DOHH2 (cell line): Measurements from ENCODE around the gene KLHDC8A.
A peak's percentile ranks its signal among the peaks of the same experiment; 100 is the strongest.

ENCODE experiments used
- H3F3A ChIP-seq: fragments of 200-600 bp; sonication (generic), shearing (Covaris generic); 2 replicates; pipeline ENCODE4 v1.6.0; 2016; ENCODE audit warnings: antibody characterized with exemption, mild to moderate bottlenecking; ENCODE audit not compliant: control insufficient read depth, insufficient read depth
- H3K27ac ChIP-seq: fragments of 200-600 bp; sonication (generic); 2 replicates; pipeline ENCODE4 v1.5.1; 2014; ENCODE audit warnings: low read depth, mild to moderate bottlenecking, low read length, moderate library complexity
- H3K27me3 ChIP-seq: fragments of 200-600 bp; sonication (generic); 2 replicates; pipeline ENCODE4 v1.6.1; 2014; ENCODE audit warnings: mild to moderate bottlenecking, low read length, mixed read lengths; ENCODE audit not compliant: control insufficient read depth
- H3K36me3 ChIP-seq: fragments of 200-600 bp; sonication (generic); 2 replicates; pipeline ENCODE4 v1.6.1; 2014; ENCODE audit warnings: mild to moderate bottlenecking, low read length, moderate library complexity, mixed read lengths; ENCODE audit not compliant: control insufficient read depth
- H3K4me1 ChIP-seq: fragments of 200-600 bp; sonication (generic); 2 replicates; pipeline ENCODE4 v1.6.1; 2014; ENCODE audit warnings: mild to moderate bottlenecking, low read length, mixed read lengths; ENCODE audit not compliant: control insufficient read depth
- H3K4me2 ChIP-seq: fragments of 200-600 bp; sonication (generic); 2 replicates; pipeline ENCODE4 v1.6.0; 2014; ENCODE audit warnings: mild to moderate bottlenecking, low read length, moderate library complexity
- H3K4me3 ChIP-seq: fragments of 200-600 bp; sonication (generic); 2 replicates; pipeline ENCODE4 v1.5.1; 2014; ENCODE audit warnings: mild to moderate bottlenecking, low read length, mixed read lengths
- H3K79me2 ChIP-seq: fragments of 200-600 bp; sonication (generic); 2 replicates; pipeline ENCODE4 v1.6.1; 2014; ENCODE audit warnings: mild to moderate bottlenecking, low read length, mixed read lengths; ENCODE audit not compliant: control insufficient read depth
- H3K9me2 ChIP-seq: fragments of 200-600 bp; sonication (generic); replicated peaks from 2 replicates; pipeline ENCODE4 v1.6.1; 2014; ENCODE audit warnings: mild to moderate bottlenecking, low read length, mixed read lengths; ENCODE audit not compliant: control insufficient read depth
- H3K9me3 ChIP-seq: fragments of 200-600 bp; sonication (generic); 2 replicates; pipeline ENCODE4 v1.6.1; 2014; ENCODE audit warnings: antibody characterized with exemption, low read length, mixed read lengths; ENCODE audit not compliant: control insufficient read depth, insufficient read depth
- H4K20me1 ChIP-seq: fragments of 200-600 bp; sonication (generic); 2 replicates; pipeline ENCODE4 v1.6.0; 2014; ENCODE audit warnings: low read depth, mild to moderate bottlenecking, antibody characterized with exemption, low read length, moderate library complexity; ENCODE audit not compliant: control insufficient read depth, insufficient read depth
- CTCF ChIP-seq: fragments of 200-600 bp; sonication (generic); IDR thresholded peaks from one replicate; pipeline ENCODE4 v1.5.1; 2014; ENCODE audit warnings: antibody characterized with exemption, mild to moderate bottlenecking, low read depth, low read length; ENCODE audit not compliant: poor library complexity, severe bottlenecking
- EZH2phosphoT487 ChIP-seq: fragments of 200-600 bp; sonication (generic); IDR thresholded peaks from 2 replicates; pipeline ENCODE4 v1.6.1; 2017; ENCODE audit warnings: borderline replicate concordance, mild to moderate bottlenecking, antibody characterized with exemption, low read length, moderate library complexity, mixed read lengths

Gene KLHDC8A

GRCh38 chr1:205313563-205314308 lies 43.0 kb downstream of the KLHDC8A start:
- H3K4me3 ChIP-seq: peak overlapping the region; percentile 72
- H4K20me1 ChIP-seq: peaks cover 4% of the 10 kb centered on the region; the same call in 1 of the 2 replicates
- peak overlapping the region; percentile 85 for H3K27ac ChIP-seq
- H3K27me3 ChIP-seq: no peaks in the 10 kb centered on the region
- H3F3A ChIP-seq: peaks cover 13% of the 10 kb centered on the region
- TF ChIP-seq EZH2phosphoT487: no peak
- TF ChIP-seq CTCF: no peak
- H3K9me3 ChIP-seq: no peaks in the 10 kb centered on the region
- no peaks in the 10 kb centered on the region for H3K9me2 ChIP-seq
- peaks cover 92% of the 10 kb centered on the region for H3K79me2 ChIP-seq
- H3K36me3 ChIP-seq: peaks cover 68% of the 10 kb centered on the region
- peak overlapping the region; percentile 89 for H3K4me2 ChIP-seq
- peaks cover 80% of the 10 kb centered on the region for H3K4me1 ChIP-seq

GRCh38 chr1:205312866-205313562 lies 43.7 kb downstream of the KLHDC8A start:
- H3K36me3 ChIP-seq: peaks cover 69% of the 10 kb centered on the region
- no peaks in the 10 kb centered on the region for H4K20me1 ChIP-seq
- no peaks in the 10 kb centered on the region for H3K27me3 ChIP-seq
- peak overlapping the region; percentile 85 for H3K27ac ChIP-seq
- peaks cover 13% of the 10 kb centered on the region for H3F3A ChIP-seq
- H3K79me2 ChIP-seq: peaks cover 85% of the 10 kb centered on the region
- TF ChIP-seq CTCF: no peak
- TF ChIP-seq EZH2phosphoT487: no peak
- H3K9me2 ChIP-seq: no peaks in the 10 kb centered on the region
- H3K4me1 ChIP-seq: peaks cover 73% of the 10 kb centered on the region
- peak overlapping the region; percentile 89 for H3K4me2 ChIP-seq
- H3K9me3 ChIP-seq: no peaks in the 10 kb centered on the region
- H3K4me3 ChIP-seq: peak overlapping the region; percentile 72

- Histone ChIP-seq H4K20me1 (no peaks in the 10 kb centered on the region), H3K4me1 (peaks cover 54% of the 10 kb centered on the region), H3K9me2 (no peaks in the 10 kb centered on the region), H3K4me2 (peak overlapping the region; percentile 89; the same call in 1 of the 2 replicates), H3K79me2 (peaks cover 66% of the 10 kb centered on the region), H3F3A (peaks cover 12% of the 10 kb centered on the region), H3K4me3 (0 out of 2 replicates have a peak overlapping the region, but pooled peaks have one; percentile 4), H3K36me3 (peaks cover 73% of the 10 kb centered on the region), H3K27me3 (no peaks in the 10 kb centered on the region), H3K9me3 (no peaks in the 10 kb centered on the region), H3K27ac (peak overlapping the region; percentile 27; the same call in 1 of the 2 replicates)
- no peak for TF ChIP-seq CTCF
- no peak for TF ChIP-seq EZH2phosphoT487
Measured at GRCh38 chr1:205310976-205311704, 45.6 kb downstream of the KLHDC8A start.
